PC-9 (cell line): ENCODE data around the gene GRIA1. TPM values are rescaled to one million over a fixed set of nuclear protein-coding genes. Genes with fewer than 3 reads are reported as not detected.

Experiments used
- BruUV-seq: library from RNA; stranded (reverse); fragments of 400-500 nt; replicated peaks from 2 replicates; lab custom pipeline; 2021; lab: Mats Ljungman, UMichigan
- CTCF ChIA-PET: fragments of 300-600 bp; sonication (Branson Sonifier 250); formaldehyde crosslinking; loops from one replicate; lab custom pipeline; 2022; ENCODE audit warnings: antibody characterized with exemption; lab: Charles Lee
- POLR2A ChIA-PET: fragments of 300-600 bp; sonication (Branson Sonifier 250); formaldehyde crosslinking; loops from one replicate; lab custom pipeline; 2022; ENCODE audit warnings: antibody characterized with exemption; ENCODE audit not compliant: unreplicated experiment; lab: Charles Lee
- DNase-seq, 2 experiments: peaks; one replicate each; pipeline versions ENCODE4 v3.0.0 to v3.0.0-alpha.2; 2015 to 2022; ENCODE audit warnings: mixed read lengths in 1 of 2
- H2AFZ ChIP-seq: fragments of 200-600 bp; sonication (generic); 2 replicates; pipeline ENCODE4 v1.8.1; 2017; ENCODE audit warnings: antibody characterized with exemption
- H3F3A ChIP-seq: fragments of 200-600 bp; sonication (generic); 2 replicates; pipeline ENCODE4 v1.8.1; 2017; ENCODE audit warnings: antibody characterized with exemption, mild to moderate bottlenecking, low read depth; ENCODE audit not compliant: insufficient read depth
- H3K27ac ChIP-seq: fragments of 200-600 bp; sonication (generic); 2 replicates; pipeline ENCODE4 v1.6.1; 2016; ENCODE audit warnings: mixed run types
- H3K27me3 ChIP-seq: fragments of 200-600 bp; sonication (generic); 2 replicates; pipeline ENCODE4 v1.6.1; 2016; ENCODE audit warnings: low read depth, mixed run types; ENCODE audit not compliant: insufficient read depth
- H3K36me3 ChIP-seq: fragments of 200-600 bp; sonication (generic); 2 replicates; pipeline ENCODE4 v1.6.1; 2016; ENCODE audit warnings: low read depth, mixed run types
- H3K4me1 ChIP-seq: fragments of 200-600 bp; sonication (generic); replicated peaks from 2 replicates; pipeline ENCODE4 v1.6.1; 2016; ENCODE audit warnings: mixed run types; ENCODE audit not compliant: insufficient read depth
- H3K4me2 ChIP-seq: fragments of 200-600 bp; sonication (generic); 2 replicates; pipeline ENCODE4 v1.6.1; 2017; ENCODE audit warnings: mixed run types
- H3K4me3 ChIP-seq: fragments of 200-600 bp; sonication (generic); 2 replicates; pipeline ENCODE4 v1.6.1; 2016; ENCODE audit warnings: mixed run types
- H3K79me2 ChIP-seq: fragments of 200-600 bp; sonication (generic); 2 replicates; pipeline ENCODE4 v1.6.1; 2017; ENCODE audit warnings: low read depth, mixed run types
- H3K9me2 ChIP-seq: fragments of 200-600 bp; sonication (generic); 2 replicates; pipeline ENCODE4 v1.8.1; 2017; ENCODE audit warnings: mild to moderate bottlenecking; ENCODE audit not compliant: insufficient read depth
- H3K9me3 ChIP-seq: fragments of 200-600 bp; sonication (generic); 2 replicates; pipeline ENCODE4 v1.8.1; 2016; ENCODE audit warnings: low read depth; ENCODE audit not compliant: insufficient read depth
- H4K20me1 ChIP-seq: fragments of 200-600 bp; sonication (generic); 2 replicates; pipeline ENCODE4 v1.8.1; 2017; ENCODE audit not compliant: insufficient read depth
- EZH2 ChIP-seq: fragments of 200-600 bp; sonication (generic); IDR thresholded peaks from 2 replicates; pipeline ENCODE4 v1.8.0; 2017; ENCODE audit warnings: antibody characterized with exemption, low read depth
- intact Hi-C: fragments of 100-400 bp; cut with micrococcal nuclease; formaldehyde crosslinking; loops from one replicate; pipeline ENCODE4 v1.10.0; 2022; ENCODE audit not compliant: unreplicated experiment
- total RNA-seq: library from RNA; stranded (reverse); gene quantifications from 2 replicates; pipeline ENCODE4 v1.2.3, GENCODE V29; 2021
- TF ChIP-seq, protein P1 (sequence below): fragments of 200-600 bp; sonication (generic); conservative IDR thresholded peaks from 2 replicates; pipeline ENCODE4 v1.6.1; 2017; ENCODE audit warnings: mixed run types, antibody characterized with exemption, mild to moderate bottlenecking, moderate library complexity

The GRIA1 gene
- total RNA-seq, 1 experiment from 2014 or later, result not detected

DNA sequence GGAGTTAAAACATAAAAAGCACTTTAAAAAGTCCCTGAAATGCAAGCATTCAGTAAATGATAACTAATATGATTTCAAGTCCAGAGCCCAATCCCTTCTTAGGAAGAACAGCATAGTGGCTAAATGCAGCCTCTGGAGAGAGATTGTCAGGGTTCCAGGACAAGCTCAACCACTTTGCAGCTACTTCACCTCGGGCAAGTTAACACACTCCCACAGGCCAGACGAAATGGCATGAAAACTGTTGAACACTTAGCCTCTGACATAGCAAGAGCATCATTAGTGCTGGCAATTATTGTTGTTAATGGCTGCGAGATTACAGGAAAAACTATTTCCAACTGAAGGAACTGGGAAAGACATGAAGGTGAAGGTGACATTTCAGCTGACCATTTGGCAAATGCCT lies 205.8 kb downstream of the GRIA1 start:
- Histone ChIP-seq H3K4me3 (no peak overlapping the region), H3F3A (no peaks in the 10 kb centered on the region), H2AFZ (no peak overlapping the region), H3K4me2 (no peak overlapping the region), H3K27ac (no peak overlapping the region), H3K36me3 (no peaks in the 10 kb centered on the region), H3K27me3 (no peaks in the 10 kb centered on the region), H3K79me2 (no peaks in the 10 kb centered on the region), H4K20me1 (no peaks in the 10 kb centered on the region), H3K9me2 (no peaks in the 10 kb centered on the region), H3K4me1 (no peaks in the 10 kb centered on the region), H3K9me3 (no peaks in the 10 kb centered on the region)
- DNase-seq, result no peak
- ChIA-PET CTCF (no interaction called here), POLR2A (no interaction called here)
- intact Hi-C loops, result no loop called here
- no TSS peak for BruUV-seq
- no peak for TF ChIP-seq EZH2
- TF ChIP-seq, protein P1, sequence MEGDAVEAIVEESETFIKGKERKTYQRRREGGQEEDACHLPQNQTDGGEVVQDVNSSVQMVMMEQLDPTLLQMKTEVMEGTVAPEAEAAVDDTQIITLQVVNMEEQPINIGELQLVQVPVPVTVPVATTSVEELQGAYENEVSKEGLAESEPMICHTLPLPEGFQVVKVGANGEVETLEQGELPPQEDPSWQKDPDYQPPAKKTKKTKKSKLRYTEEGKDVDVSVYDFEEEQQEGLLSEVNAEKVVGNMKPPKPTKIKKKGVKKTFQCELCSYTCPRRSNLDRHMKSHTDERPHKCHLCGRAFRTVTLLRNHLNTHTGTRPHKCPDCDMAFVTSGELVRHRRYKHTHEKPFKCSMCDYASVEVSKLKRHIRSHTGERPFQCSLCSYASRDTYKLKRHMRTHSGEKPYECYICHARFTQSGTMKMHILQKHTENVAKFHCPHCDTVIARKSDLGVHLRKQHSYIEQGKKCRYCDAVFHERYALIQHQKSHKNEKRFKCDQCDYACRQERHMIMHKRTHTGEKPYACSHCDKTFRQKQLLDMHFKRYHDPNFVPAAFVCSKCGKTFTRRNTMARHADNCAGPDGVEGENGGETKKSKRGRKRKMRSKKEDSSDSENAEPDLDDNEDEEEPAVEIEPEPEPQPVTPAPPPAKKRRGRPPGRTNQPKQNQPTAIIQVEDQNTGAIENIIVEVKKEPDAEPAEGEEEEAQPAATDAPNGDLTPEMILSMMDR, result no peak

DNA sequence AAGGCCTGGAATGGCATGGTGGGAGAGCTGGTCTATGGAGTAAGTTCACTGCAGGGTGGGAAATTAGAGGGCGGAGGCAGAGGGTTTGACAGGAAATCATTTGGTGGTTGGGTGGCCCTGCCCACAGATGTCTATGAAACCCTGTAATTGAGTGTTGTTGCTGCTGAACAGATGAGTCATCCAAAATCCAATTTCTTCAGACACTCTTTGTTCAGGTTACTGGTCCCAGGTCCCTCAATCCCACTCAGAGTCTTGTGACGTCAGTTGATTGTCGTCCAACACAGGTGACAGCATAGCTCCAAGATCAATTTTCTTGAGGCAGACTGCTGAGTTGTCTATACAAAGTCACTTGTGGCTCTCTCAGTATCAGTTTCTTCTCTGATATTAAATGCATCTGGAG lies 208.6 kb downstream of the GRIA1 start:
- Histone ChIP-seq H3K9me3 (no peaks in the 10 kb centered on the region), H3K4me1 (no peaks in the 10 kb centered on the region), H2AFZ (no peak overlapping the region), H3K79me2 (no peaks in the 10 kb centered on the region), H3K27ac (no peak overlapping the region), H3K9me2 (no peaks in the 10 kb centered on the region), H3F3A (no peaks in the 10 kb centered on the region), H3K27me3 (peaks cover 12% of the 10 kb centered on the region; the same call in 1 of the 2 replicates), H3K36me3 (no peaks in the 10 kb centered on the region), H4K20me1 (no peaks in the 10 kb centered on the region), H3K4me2 (no peak overlapping the region), H3K4me3 (no peak overlapping the region)
- TF ChIP-seq, protein P1, result no peak
- no peak for TF ChIP-seq EZH2
- CTCF ChIA-PET, result no interaction called here
- BruUV-seq, result no TSS peak
- POLR2A ChIA-PET, result no interaction called here
- intact Hi-C loops, result no loop called here
- DNase-seq, result no peak

DNA sequence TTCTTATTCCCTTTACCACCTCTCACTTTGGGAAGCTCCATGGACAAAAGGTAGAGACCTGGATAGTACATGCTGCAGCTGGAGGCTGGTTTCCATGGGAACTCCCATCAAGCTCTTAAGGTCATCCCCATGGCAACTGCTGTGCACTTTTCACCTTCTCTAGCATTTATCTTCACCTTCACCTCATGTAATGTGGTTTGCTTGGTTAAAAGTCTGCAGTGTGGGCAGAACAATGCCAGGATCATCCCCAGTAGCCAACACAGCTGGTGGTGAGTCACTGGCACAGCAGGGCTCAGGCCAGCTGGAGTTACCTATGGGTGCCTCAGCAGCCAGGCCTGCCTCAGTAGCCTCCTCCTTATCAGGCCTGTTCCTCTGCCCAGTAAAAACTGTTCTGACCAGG lies 210.5 kb downstream of the GRIA1 start:
- no peak overlapping the region for H3K4me3 ChIP-seq
- no peaks in the 10 kb centered on the region for H3K4me1 ChIP-seq
- H3F3A ChIP-seq, result no peaks in the 10 kb centered on the region
- ChIA-PET CTCF (no interaction called here), POLR2A (no interaction called here)
- no peak overlapping the region for H3K27ac ChIP-seq
- no TSS peak for BruUV-seq
- TF ChIP-seq, protein P1, result no peak
- TF ChIP-seq EZH2, result no peak
- H3K79me2 ChIP-seq, result no peaks in the 10 kb centered on the region
- peaks cover 12% of the 10 kb centered on the region; the same call in 1 of the 2 replicates for H3K27me3 ChIP-seq
- no peaks in the 10 kb centered on the region for H3K9me2 ChIP-seq
- no peaks in the 10 kb centered on the region for H4K20me1 ChIP-seq
- intact Hi-C loops, result no loop called here
- DNase-seq, result no peak
- H3K9me3 ChIP-seq, result no peaks in the 10 kb centered on the region
- no peak overlapping the region for H2AFZ ChIP-seq
- H3K36me3 ChIP-seq, result no peaks in the 10 kb centered on the region
- no peak overlapping the region for H3K4me2 ChIP-seq
